Inferior parietal cortex (tissue), 1 donor: ENCODE results near the gene XAB2.

Experiments used
- DNase-seq: peaks from one replicate; pipeline ENCODE4 v3.0.0-alpha.2; 2016; ENCODE audit errors: extremely low spot score

XAB2 gene

DNA sequence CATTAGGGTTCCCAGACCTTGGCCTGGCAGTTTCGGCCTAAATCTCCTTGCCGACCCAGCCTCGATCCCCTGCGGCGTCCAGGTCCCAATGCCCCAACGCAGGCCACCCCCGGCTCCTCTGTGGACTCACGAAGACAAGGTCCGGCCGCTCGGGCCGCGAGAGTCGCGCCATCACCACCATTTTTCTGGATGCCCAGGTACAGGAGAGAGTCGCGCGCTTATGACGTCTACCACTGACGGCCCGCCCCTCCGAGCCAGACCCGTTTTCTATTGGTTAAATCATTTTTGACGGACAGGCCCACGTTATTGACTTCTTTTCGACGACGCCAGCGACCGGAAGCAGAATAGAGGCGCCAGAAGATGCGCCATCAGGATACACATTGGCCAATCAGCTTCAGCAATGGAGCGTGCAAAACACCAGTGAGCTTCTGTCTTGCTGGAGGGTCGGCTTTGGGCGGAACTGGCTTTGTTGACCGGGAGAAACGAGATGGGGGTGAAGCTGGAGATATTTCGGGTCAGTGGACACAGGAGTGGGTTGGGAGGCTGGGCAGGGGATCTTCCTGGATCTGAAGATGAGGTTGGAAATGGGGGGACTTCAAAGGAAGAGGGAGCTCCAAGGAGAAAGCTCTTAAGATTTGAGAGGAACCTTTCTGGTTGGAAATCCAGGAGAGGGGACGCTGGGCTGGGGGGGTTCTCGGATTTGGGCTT, at the start of gene XAB2, which contains the start of gene PET100:
Gene XAB2, minus strand, starts transcription at position 199 of the 708 bp plus-strand sequence. Its CDS starts 18 bp downstream, at position 181.
Gene PET100, plus strand, starts transcription at position 447 of the 708 bp plus-strand sequence. Its CDS starts 41 bp downstream, at position 488.
- peak; percentile 99 for DNase-seq

DNA sequence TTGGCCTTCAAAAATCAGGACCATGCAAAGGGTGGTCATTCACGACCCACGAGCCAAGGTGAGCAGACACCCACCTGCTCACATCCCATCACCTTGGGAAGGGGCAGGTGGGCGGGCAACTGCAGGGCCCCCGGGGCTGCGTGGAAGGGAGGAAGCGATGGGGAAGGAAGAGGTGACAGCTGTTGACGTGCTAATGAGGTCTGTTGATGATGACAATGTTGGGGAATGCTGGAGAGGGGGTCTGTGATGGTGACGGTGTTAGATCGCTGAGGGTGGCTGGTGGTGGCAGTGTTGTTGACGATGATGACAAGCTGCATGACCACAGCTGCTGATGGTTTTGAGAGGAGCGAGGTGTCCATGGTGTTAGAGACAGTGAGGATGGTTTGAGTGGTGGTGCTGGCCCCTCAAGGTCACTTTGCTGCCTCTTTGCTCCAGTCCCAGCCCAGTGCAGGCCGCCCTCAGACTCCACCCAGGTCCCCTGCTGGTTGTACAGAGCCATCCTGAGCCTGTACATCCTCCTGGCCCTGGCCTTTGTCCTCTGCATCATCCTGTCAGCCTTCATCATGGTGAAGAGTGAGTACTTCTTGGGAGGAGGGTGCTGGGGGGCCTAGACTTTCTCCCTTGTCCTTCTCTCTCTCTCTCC, 48.4 kb upstream of the XAB2 start:
- no peak for DNase-seq

GRCh38 chr19:7676854-7677253, 47.5 kb upstream of the XAB2 start, which contains the start of gene MCEMP1:
MCEMP1 (plus strand) TSS chr19:7677090; CDS start chr19:7677121, 31 bp downstream.
- DNase-seq = no peak

DNA sequence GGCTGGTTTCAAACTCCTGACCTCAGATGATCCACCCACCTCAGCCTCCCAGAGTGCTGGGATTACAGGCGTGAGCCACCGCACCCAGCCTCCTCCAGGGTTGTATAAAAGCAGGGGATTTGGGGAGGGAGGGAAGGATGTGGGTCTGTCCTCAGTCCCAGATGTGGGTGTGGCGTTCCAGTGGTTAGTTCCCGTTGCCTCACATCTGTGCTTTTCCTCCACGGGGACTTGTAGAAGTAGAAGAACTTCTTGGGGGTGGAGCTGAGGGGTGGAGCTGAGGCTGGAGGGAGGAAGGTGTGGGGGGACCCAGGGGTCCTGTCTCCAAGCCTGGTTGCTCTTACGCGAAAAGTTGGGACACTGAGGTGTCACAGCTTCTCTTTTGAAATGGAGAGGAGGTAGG, 47.0 kb upstream of the XAB2 start:
- no peak for DNase-seq

DNA sequence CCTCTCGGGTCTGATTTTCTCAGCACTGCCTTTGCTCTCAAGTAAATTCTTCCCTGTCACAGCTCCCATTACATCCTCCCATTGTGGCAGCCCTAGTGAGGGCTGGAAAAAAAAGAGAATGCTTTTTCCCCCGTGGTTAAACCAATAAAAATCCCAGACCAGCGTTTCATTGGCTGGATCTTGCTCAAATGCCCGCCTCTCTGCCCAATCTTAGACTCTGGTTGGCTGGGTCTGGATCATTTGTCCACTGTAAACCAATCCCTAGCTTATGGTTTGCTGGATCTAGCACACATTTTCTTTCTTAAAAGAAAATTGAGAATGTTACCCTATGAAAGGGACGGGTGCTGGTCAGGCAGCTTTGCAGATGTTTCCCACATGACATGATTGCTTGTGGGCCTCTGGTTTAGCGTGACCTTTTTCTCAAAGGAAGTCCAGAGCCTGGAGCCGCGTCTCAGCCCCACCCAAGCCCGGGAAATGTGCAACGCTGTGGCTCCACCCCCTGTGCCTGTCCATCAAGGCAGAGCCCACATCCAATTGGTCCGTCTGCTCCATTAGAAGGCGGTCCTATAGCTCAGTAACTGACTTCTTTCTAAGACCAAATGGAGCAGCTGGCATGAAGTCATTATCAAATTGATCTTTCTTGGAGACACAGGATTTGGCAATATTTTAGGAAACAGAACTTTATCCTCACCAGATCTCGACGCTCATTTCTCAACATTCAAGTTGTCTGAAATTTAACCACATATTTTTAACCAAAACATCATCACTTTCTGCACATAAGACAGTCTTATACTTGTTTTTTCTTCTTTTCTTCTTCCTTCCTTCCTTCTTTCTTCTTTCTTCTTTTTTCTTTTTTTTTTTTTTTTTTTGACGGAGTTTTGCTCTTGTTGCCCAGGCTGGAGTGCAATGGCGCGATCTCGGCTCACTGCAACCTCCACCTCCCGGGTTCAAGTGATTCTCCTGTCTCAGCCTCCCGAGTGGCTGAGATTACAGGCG, 45.0 kb upstream of the XAB2 start:
- DNase-seq = peak; percentile 35

- DNase-seq = no peak
These were observed 43.2 kb upstream of the XAB2 start for GRCh38 chr19:7672522-7672921.

- no peak for DNase-seq
These were observed 41.4 kb upstream of the XAB2 start for GRCh38 chr19:7670790-7671189.

DNA sequence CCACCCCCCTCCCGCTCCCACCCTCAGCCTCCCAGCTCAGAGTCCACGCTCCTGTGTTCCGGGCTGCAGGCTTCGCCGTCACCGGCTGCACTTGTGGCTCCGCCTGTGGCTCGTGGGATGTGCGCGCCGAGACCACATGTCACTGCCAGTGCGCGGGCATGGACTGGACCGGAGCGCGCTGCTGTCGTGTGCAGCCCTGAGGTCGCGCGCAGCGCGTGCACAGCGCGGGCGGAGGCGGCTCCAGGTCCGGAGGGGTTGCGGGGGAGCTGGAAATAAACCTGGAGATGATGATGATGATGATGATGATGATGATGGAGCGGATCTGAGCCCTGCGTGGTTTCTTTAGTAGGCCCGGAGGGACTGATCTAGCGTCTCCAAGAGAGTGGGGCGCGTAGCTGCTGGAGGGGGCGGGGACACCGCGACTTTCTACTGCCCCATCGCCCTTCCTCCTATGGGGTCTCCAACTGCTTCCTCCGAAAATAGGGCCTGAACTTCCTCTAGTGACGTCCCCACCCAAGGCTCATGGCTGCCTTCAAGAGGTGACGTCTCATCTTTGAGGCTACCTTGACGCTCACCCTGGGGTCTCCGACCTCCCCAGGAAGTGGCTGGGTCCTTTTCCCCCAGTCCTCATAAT, 40.9 kb upstream of the XAB2 start:
- DNase-seq = peak; percentile 17

GRCh38 chr19:7669641-7670040, 40.3 kb upstream of the XAB2 start:
- no peak for DNase-seq

DNA sequence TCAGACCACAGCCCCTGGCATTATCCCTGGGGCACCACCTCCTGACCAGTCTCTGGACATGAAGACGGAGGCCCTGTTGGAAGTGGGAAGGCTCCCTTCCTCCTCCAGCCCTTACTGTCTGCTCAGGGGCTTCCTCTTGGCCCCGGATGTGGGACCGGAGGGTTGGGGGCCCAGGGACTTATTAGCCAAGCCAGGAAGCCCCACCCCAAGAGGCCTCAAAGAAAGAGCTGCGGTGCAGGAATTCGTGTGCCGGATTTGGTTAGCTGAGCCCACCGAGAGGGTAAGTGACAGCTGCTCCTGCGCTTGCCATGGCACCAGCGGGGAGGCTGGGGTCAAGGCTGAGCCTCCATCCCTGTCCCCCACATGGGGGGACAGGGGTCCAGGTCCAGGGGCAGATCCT, 39.5 kb upstream of the XAB2 start, which contains the start of gene RETN:
Gene RETN, plus strand, starts transcription at position 208 of the 400 bp plus-strand sequence. CDS start 278 bp downstream, outside the sequence.
- no peak for DNase-seq

DNA sequence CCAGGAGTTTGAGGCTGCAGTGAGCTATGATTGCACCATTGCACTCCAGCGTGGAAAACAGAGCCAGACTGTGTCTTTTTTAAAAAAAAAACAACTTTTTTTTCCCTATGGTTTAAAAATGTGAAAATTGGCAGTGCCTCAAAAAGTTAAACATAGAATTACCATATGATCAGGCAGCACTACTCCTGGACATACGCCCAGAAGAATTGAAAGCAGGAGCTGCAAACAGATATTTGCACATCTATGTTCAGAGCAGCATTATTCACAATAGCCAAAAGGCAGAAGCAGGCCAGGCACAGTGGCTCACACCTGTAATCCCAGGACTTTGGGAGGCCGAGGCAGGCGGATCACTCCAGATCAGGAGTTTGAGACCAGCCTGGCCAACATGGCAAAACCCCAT, 35.7 kb upstream of the XAB2 start:
- peak; percentile 68 for DNase-seq

DNA sequence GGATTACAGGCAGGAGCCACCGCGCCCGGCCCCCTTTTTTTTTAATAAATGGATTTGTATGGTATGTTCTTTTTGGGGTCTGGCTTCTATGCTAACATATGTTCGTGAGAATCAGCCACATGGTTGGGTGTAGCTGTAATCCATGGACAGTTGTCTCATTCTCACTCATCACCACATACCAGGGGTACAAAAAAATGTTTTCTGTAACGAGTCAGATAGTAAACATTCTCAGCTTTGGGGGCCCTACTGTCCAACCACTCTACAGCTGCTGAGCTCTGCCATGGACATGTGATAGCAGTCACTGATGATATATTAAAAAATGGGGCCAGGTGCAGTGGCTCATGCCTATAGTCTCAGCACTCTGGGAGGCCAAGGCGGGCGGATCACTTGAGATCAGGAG, 34.4 kb upstream of the XAB2 start:
- DNase-seq = no peak

GRCh38 chr19:7662657-7663056, 33.3 kb upstream of the XAB2 start:
- DNase-seq = no peak

DNA sequence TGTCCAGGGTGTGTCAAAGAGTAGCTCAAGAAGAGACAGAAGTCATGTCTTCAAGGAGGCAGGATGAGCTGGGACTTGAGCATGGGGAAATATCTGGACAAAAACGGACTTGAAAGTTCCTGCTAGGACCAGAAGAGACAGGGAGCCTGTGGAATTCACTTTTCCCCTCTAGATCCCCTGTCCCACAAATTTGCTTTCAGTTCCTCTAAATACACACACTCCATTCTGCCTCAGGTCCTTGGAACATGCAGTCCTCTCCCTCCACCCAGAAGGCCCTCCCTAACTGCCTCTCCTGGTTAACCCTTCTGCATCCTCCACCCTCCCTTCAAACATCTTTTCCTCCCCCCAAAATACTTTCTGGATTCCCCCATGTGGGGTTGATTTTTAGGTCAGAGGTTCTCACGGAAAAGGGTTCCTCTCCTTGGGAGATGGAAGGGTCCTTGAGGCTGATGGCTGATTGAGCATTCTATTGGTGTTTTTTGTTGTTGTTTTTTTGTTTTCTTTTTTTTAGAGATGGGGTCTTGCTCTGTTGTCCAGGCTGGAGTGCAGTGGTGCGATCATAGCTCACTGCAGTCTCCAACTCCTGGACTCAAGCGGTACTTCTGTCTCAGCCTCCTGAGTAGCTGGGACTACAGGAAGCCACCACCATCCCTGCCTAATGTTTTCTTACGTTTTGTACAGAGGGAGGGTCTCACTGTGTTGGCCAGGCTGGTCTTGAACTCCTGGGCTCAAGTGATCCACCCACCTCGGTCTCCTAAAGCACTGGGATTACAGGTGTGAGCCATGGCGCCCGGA, 32.6 kb upstream of the XAB2 start:
- no peak for DNase-seq

DNA sequence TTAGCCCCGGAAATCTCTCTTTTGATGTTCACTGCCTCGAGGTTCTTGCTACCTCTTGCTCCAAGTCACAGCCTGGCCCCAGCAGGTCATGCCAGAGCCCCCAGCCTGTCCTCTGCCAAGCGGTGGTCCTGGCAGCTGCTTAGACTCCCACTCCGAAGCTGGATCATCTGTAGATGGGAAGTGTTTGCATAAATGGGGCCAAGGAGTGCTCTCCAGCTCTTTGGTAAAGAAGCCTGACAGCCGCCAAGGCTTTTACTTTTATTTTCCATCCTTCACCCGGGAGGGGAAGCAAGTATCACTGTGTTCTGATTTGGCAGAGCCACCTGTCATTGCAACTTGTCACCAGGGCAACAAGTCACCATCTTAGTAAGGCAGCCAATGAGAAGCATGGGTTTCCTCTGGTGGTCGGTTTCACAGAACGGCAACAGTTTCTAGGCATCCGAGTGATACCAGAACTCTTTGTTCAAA, 28.9 kb upstream of the XAB2 start:
- peak; percentile 53 for DNase-seq

GRCh38 chr19:7657131-7657751, 27.9 kb upstream of the XAB2 start:
- no peak for DNase-seq

DNA sequence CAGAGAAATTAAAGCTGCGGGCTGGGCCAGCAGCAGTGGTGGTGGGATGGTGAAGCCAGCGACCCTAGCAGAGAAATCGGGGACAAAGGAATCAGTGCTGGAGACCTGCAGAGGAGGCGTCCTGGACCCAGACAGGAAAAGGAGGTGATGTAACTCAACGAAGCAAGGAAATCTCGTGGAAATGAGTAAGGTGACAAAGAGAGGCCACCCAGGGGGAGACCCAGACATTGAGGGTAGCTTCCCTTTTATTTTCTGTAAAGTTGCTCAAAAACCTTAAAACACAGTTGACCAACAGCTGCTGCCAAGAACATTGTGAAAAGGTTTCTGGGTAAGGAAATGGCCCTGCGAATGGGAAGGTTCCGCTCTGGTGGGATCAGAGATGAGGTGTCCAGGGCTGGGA, 26.2 kb upstream of the XAB2 start:
- no peak for DNase-seq

DNA sequence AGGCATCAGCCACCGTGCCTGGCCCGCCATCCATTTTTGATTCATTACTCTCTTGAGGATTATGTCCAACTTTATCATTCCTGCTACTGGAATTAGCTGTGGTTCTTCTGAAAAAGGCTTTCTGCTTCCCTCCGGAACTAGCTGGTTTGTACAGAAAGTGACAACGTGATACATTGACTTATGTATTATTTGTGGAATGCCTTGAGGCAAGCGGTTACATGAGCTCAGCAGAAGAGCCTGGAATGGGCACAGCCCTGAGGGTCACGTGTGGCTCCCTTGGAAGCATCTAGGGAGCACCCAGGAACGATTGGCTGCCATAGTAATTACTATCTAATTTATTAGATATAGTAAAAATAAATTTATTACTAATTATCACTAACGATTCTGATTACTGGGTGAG, 25.1 kb upstream of the XAB2 start:
- no peak for DNase-seq

DNA sequence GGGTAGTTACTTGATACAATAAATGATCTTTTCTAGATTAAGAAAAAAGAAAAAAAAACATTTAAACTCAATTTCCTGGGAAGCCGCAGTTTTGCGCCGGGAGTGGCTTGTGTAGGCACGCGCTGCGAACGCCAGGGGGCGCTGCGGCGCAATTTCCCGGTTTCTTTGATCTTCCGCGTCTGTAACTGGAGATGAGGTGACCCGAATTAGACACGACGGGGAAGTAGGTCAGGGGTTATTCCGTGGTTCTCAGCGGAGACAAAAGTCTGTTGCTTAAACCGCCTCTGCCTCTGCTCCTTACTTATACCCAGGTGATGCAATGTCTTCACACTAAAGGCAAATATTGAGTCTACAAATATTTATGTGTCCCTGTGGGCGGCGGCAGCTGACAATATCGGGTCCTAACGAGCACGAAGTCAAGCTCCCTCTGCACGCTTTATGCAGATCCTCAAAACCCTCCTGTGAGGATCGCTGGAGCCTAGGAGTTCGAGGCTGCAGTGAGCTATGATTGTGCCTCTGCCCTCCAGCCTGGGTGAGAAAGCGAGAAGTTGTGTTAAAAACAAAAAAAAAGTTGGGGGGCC, 22.8 kb upstream of the XAB2 start:
- peak; percentile 89 for DNase-seq

GRCh38 chr19:7650148-7650547, 20.8 kb upstream of the XAB2 start:
- DNase-seq = no peak
